Neuronal stem cell (in vitro differentiated cells): ENCODE measurements around the gene PLAGL1.
A peak's percentile ranks its signal among the peaks of the same experiment; 100 is the strongest.

Source experiments
- DNase-seq: peaks from one replicate; pipeline ENCODE4 v3.0.0-alpha.2; 2013; ENCODE audit warnings: low spot score
- H2AFZ ChIP-seq: one replicate; pipeline ENCODE4 v1.6.1; 2013; ENCODE audit warnings: mild to moderate bottlenecking, low read length, inconsistent platforms
- H2AK5ac ChIP-seq: 2 replicates; pipeline ENCODE4 v1.6.1; 2013; ENCODE audit warnings: low read depth, mild to moderate bottlenecking, inconsistent platforms, low read length, moderate library complexity, mixed read lengths
- H2BK120ac ChIP-seq: 2 replicates; pipeline ENCODE4 v1.6.1; 2013; ENCODE audit warnings: low read depth, mild to moderate bottlenecking, inconsistent platforms, low read length, moderate library complexity, mixed read lengths
- H2BK12ac ChIP-seq: one replicate; pipeline ENCODE4 v1.6.1; 2013; ENCODE audit warnings: low read length, inconsistent platforms
- H2BK15ac ChIP-seq: 2 replicates; pipeline ENCODE4 v1.6.1; 2013; ENCODE audit warnings: mild to moderate bottlenecking, low read length, inconsistent platforms, mixed read lengths
- H2BK5ac ChIP-seq: one replicate; pipeline ENCODE4 v1.6.1; 2013; ENCODE audit warnings: inconsistent platforms, mild to moderate bottlenecking, low read length, moderate library complexity
- H3K14ac ChIP-seq: one replicate; pipeline ENCODE4 v1.6.1; 2013; ENCODE audit warnings: low read length, inconsistent platforms
- H3K18ac ChIP-seq: 2 replicates; pipeline ENCODE4 v1.6.1; 2013; ENCODE audit warnings: low read length, inconsistent platforms
- H3K23ac ChIP-seq: 2 replicates; pipeline ENCODE4 v1.6.1; 2013; ENCODE audit warnings: low read depth, mild to moderate bottlenecking, mixed read lengths, low read length, inconsistent platforms; ENCODE audit not compliant: poor library complexity
- H3K27ac ChIP-seq: replicated peaks from 3 replicates; pipeline ENCODE4 v1.5.1; 2013; ENCODE audit warnings: low read length, inconsistent platforms
- H3K27me3 ChIP-seq, 3 experiments: 2 replicates each; pipeline ENCODE4 v1.6.1; 2013; ENCODE audit warnings: low read length in 3 of 3, mild to moderate bottlenecking in 2 of 3, inconsistent platforms in 1 of 3, low read depth in 1 of 3, mixed read lengths in 1 of 3, moderate library complexity in 1 of 3; ENCODE audit not compliant: control insufficient read depth in 3 of 3, insufficient read depth in 3 of 3
- H3K36me3 ChIP-seq, 2 donors: replicated peaks in 1 of 2; 2 replicates each; pipeline ENCODE4 v1.6.1; 2013; ENCODE audit warnings: low read length in 2 of 2; ENCODE audit not compliant: control insufficient read depth in 2 of 2, insufficient read depth in 2 of 2
- H3K4ac ChIP-seq: 2 replicates; pipeline ENCODE4 v1.6.1; 2013; ENCODE audit warnings: inconsistent platforms, mild to moderate bottlenecking, low read length, moderate library complexity
- H3K4me1 ChIP-seq, 2 donors: 1 replicate in 1 of 2; 2 replicates in 1 of 2; pipeline ENCODE4 v1.6.1; 2013; ENCODE audit warnings: low read length in 2 of 2, low read depth in 1 of 2; ENCODE audit not compliant: control insufficient read depth in 2 of 2, insufficient read depth in 1 of 2
- H3K4me2 ChIP-seq: one replicate; pipeline ENCODE4 v1.6.1; 2013; ENCODE audit warnings: mild to moderate bottlenecking, low read length, inconsistent platforms; ENCODE audit not compliant: insufficient read depth, poor library complexity, severe bottlenecking
- H3K4me3 ChIP-seq, 2 donors: 2 replicates each; pipeline ENCODE4 v1.5.1; 2013; ENCODE audit warnings: low read length in 2 of 2, mild to moderate bottlenecking in 2 of 2, inconsistent platforms in 1 of 2, moderate library complexity in 1 of 2
- H3K79me1 ChIP-seq: one replicate; pipeline ENCODE4 v1.6.1; 2013; ENCODE audit warnings: low read depth, mild to moderate bottlenecking, inconsistent platforms, low read length, moderate library complexity
- H3K9ac ChIP-seq: one replicate; pipeline ENCODE4 v1.6.1; 2013; ENCODE audit warnings: mild to moderate bottlenecking, low read depth, low read length, inconsistent platforms; ENCODE audit not compliant: poor library complexity
- H3K9me3 ChIP-seq, 2 donors: replicated peaks in 1 of 2; 2 replicates each; pipeline versions ENCODE3 to v1.6.1; 2013; ENCODE audit warnings: low read length in 2 of 2, mild to moderate bottlenecking in 2 of 2, inconsistent platforms in 1 of 2, low read depth in 1 of 2, mixed read lengths in 1 of 2, moderate library complexity in 1 of 2; ENCODE audit not compliant: control insufficient read depth in 2 of 2, insufficient read depth in 1 of 2
- H4K8ac ChIP-seq: one replicate; pipeline ENCODE4 v1.6.1; 2013; ENCODE audit warnings: low read depth, mild to moderate bottlenecking, inconsistent platforms, low read length, moderate library complexity
- H4K91ac ChIP-seq: one replicate; pipeline ENCODE4 v1.6.1; 2013; ENCODE audit warnings: low read length, low read depth, mild to moderate bottlenecking, inconsistent platforms; ENCODE audit not compliant: poor library complexity
- WGBS, 2 donors: extraction: QIAGEN DNeasy Blood & Tissue Kit; methylation state at CpG; one replicate each; pipeline ENCODE4 v1.1.7; 2013; ENCODE audit warnings: missing lambda C conversion rate in 2 of 2, mixed read lengths in 1 of 2; ENCODE audit not compliant: insufficient read length in 2 of 2, insufficient replicate concordance in 1 of 2; ENCODE audit errors: extremely low coverage in 2 of 2; 5-methylcytosine and 5-hydroxymethylcytosine counted together

PLAGL1 gene

GRCh38 chr6:143976806-143977349 is 31.2 kb downstream of the PLAGL1 start:
- no peaks in the 10 kb centered on the region for H3K79me1 ChIP-seq
- no peak overlapping the region for H4K91ac ChIP-seq
- H3K9ac ChIP-seq: no peak overlapping the region
- no peak overlapping the region for H2BK15ac ChIP-seq
- H2AK5ac ChIP-seq: no peak overlapping the region
- H3K27me3 ChIP-seq: peaks cover 0 to 9% (median 0%) of the 10 kb centered on the region in 3 experiments
- peaks cover 0 to 20% of the 10 kb centered on the region in 2 donors for H3K36me3 ChIP-seq
- H3K14ac ChIP-seq: no peak overlapping the region
- no peak overlapping the region for H2BK120ac ChIP-seq
- no peak for DNase-seq
- H3K27ac ChIP-seq: no peak overlapping the region
- no peak overlapping the region for H3K18ac ChIP-seq
- H3K4me3 ChIP-seq: no peak overlapping the region
- peaks cover 0 to 26% of the 10 kb centered on the region in 2 donors for H3K9me3 ChIP-seq
- peaks cover 9 to 24% of the 10 kb centered on the region in 2 donors for H3K4me1 ChIP-seq
- H3K4ac ChIP-seq: no peak overlapping the region
- no CpG with 5 or more reads among the region's 3 CpGs for WGBS, 2 donors
- H3K23ac ChIP-seq: no peak overlapping the region
- no peak overlapping the region for H3K4me2 ChIP-seq
- no peak overlapping the region for H2BK5ac ChIP-seq
- no peak overlapping the region for H2AFZ ChIP-seq
- H4K8ac ChIP-seq: no peak overlapping the region
- no peak overlapping the region for H2BK12ac ChIP-seq

DNA sequence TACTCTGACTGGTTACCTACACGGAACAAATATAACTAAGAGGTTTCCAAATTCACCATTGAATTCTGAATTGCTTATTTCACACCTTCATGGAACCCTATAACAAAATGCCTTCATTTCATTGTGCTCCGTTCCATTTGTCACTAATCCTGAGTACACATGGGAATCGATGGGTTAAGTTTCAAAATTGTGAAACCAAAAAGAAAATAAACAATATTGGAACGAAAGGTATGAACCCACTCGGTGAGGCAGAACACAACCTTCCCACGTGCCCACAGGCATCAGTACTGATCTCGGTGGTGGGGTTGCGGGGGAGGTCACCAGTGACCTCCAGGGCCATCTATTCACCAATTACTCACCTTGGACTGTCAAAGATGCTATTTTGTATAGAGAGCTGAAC is 34.0 kb downstream of the PLAGL1 start:
- no peak overlapping the region for H3K27ac ChIP-seq
- H3K27me3 ChIP-seq: peaks cover 0 to 9% (median 0%) of the 10 kb centered on the region in 3 experiments
- H2AK5ac ChIP-seq: no peak overlapping the region
- no peak overlapping the region for H2AFZ ChIP-seq
- H3K9ac ChIP-seq: no peak overlapping the region
- H2BK5ac ChIP-seq: no peak overlapping the region
- H3K18ac ChIP-seq: no peak overlapping the region
- no peak overlapping the region for H2BK120ac ChIP-seq
- no peak overlapping the region for H3K4me2 ChIP-seq
- no peak overlapping the region for H2BK15ac ChIP-seq
- no peak overlapping the region for H3K14ac ChIP-seq
- H3K4me1 ChIP-seq: peaks cover 11 to 41% of the 10 kb centered on the region in 2 donors
- H3K4ac ChIP-seq: no peak overlapping the region
- no peak for DNase-seq
- H4K8ac ChIP-seq: no peak overlapping the region
- H3K36me3 ChIP-seq: peaks cover 0 to 2% of the 10 kb centered on the region in 2 donors
- no peak overlapping the region for H2BK12ac ChIP-seq
- H3K23ac ChIP-seq: no peak overlapping the region
- H3K9me3 ChIP-seq: peaks cover 0 to 4% of the 10 kb centered on the region in 2 donors
- WGBS, 2 donors: no CpG with 5 or more reads among the region's 8 CpGs
- no peaks in the 10 kb centered on the region for H3K79me1 ChIP-seq
- H4K91ac ChIP-seq: no peak overlapping the region
- no peak overlapping the region for H3K4me3 ChIP-seq

DNA sequence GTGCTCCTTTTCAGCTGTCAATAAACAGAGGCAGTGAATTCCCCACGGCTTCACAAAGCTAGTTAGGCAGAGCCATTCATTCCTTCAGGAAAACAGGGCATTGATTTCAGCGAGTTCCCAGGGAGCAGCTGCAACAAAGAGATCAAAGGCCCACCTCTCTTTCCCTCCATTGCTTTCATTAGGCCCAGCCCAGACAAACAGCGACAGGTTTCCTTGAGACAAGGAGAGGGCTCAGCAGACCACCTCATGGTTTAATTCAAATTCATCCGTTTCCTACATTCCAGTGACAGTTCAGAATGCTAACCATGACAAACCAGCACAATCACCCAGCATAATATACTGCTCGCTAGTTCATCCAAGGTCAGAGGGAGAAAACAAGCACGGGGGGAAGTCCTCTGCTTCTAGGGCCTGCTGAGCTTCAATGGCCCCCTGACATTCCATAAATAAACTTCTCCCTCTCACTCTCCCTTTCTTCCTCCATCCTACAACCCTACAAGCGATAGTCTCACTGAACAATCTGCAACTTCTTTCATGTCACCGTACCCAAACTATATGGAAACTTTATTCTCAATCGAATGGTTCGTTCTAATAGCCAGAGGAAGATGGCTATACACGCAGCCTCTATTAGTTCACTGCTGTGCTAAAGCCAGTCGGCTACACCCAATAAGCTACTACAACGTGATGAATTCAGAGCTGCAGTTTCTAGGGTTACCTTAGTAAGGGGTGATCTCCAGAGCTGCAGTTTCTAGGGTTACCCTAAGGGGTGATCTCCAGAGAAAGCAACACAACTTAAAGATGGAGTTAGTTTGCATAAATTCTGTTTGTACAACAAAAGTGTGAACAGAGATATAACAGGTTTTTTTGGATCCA is 34.7 kb downstream of the PLAGL1 start:
- H3K4me3 ChIP-seq: peak overlapping the region in 1 of 2 donors; percentile 5
- peak; percentile 90 for DNase-seq
- WGBS, 2 donors: no CpG with 5 or more reads among the region's 13 CpGs

More for the DNA sequence above, 34.7 kb downstream of the PLAGL1 start:
- Histone ChIP-seq H3K27ac (no peak overlapping the region), H2BK120ac (no peak overlapping the region), H2AFZ (peak overlapping the region; percentile 38), H3K14ac (no peak overlapping the region), H3K9me3 (no peaks in the 10 kb centered on the region), H3K79me1 (no peaks in the 10 kb centered on the region), H3K27me3 (peaks cover 0 to 9% (median 0%) of the 10 kb centered on the region in 3 experiments), H2AK5ac (no peak overlapping the region), H2BK5ac (no peak overlapping the region), H2BK15ac (no peak overlapping the region), H3K23ac (no peak overlapping the region), H3K4me2 (peak overlapping the region; percentile 59), H3K4ac (no peak overlapping the region), H3K9ac (no peak overlapping the region), H3K18ac (no peak overlapping the region), H4K91ac (no peak overlapping the region), H2BK12ac (no peak overlapping the region), H4K8ac (no peak overlapping the region), H3K36me3 (peaks cover 0 to 8% of the 10 kb centered on the region in 2 donors), H3K4me1 (peaks cover 13 to 41% of the 10 kb centered on the region in 2 donors)
